NCI-H1417 treated with DMSO at 0.1 percent for 48 hours (cell line): ENCODE data around the gene PHLDA1.

ENCODE experiments used
- DNase-seq: peaks from one replicate; lab custom pipeline; 2025; lab: John Stamatoyannopoulos, UW

The PHLDA1 gene

DNA sequence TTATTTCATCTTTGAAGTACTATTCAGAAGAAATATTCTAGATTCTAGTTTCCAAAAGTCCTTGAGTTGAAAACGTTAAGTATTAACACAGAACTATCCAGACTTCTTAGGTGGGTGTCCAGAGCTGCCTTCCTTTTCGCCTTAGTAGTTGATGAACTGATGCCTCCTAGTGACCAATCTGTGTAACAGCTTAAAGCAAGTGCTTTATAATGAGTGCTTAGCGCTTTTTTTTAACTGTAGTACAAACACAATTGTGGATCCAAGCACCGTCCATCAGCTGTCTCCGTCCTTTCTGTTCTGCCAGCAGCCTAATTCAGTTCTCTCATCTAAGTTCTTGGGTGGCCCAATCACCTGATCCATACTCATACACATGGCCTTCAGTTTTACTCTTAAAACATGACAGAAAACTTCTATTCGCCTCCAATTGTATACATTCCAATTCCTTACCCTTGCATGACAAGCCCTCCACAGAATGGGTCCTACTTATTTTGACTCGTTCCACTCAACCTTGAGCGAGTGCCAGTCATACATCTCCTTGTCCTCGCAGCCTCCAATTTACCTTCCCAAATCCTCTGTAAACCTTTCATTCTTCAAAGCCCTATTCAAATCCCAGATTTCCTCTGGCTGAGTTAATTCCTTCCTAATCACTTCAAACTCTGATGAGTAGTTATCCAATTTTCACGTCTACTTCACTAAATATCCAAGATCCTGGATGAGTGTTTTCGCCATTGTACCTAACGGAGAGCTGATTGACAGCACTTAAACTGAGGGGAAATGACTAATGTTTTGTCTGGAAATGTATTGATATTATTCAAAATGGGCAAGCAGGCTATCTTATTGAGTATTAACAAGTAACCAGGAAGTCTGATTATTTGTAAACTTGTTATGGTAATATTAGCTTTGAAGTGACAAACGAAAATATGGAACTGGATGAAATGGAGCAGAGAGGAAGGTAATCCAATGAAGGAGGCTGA is 5.8 kb upstream of the PHLDA1 start:
- peak; percentile 86 for DNase-seq

DNA sequence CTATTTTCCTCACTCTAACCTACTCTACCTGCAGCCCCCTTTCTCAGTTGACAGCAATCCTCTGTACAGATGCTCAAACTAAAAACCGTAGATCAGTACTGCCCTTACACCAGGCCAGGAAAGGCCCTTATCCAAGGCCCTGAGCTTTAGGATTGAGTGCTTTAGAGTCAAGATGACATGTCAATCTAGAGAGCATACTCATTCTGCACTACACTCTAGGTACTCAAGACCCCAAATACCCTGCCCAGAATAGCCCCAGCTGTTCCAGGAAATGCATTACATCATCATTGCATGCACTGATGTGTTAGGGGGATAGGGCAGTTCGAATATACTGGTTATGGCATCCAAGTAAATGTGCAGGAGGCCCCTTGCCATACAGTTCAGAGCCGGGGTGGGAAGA is 3.5 kb upstream of the PHLDA1 start:
- DNase-seq: no peak

DNA sequence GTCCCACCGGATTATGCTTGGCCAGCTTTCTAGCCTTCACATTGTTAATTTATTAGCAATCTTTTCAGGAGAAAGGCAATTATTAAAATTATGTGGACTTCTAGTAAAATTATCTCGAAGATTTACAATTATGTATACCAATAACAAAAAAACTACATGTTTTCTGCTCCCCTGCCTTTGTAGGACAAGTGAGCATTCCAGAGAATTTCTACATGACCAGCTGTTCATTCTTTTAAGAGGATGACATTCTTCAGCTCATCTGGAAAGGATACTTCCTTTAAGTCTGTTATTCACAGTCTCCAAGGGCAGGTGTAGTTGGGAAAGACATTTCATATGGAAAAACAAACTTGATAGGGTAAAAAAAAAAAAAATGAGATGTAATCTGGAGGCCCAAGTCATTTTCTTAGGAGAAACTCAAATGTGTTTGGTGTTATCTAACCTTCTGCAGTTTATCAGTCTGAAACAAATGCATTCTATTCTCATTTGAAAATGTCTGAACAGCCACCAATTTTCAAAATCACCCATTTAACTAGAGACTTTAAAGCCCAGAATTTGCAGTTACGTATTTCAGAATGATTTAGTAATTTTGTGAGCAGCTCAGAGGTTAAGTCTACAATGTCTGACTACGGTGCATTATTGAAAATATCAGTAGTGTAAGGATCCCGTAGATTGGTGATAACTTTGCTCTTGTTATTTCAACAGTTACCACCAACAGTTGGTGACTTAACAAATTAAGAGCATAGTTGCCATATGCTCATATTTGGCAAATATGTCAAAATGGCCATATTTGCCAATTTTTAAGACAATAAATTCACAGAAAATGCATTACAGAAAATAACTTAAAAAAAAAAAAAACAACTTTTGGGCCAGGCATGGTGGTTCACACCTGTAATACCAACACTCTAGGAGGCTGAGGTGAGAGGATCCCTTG is 1.8 kb upstream of the PHLDA1 start:
- DNase-seq: no peak

DNA sequence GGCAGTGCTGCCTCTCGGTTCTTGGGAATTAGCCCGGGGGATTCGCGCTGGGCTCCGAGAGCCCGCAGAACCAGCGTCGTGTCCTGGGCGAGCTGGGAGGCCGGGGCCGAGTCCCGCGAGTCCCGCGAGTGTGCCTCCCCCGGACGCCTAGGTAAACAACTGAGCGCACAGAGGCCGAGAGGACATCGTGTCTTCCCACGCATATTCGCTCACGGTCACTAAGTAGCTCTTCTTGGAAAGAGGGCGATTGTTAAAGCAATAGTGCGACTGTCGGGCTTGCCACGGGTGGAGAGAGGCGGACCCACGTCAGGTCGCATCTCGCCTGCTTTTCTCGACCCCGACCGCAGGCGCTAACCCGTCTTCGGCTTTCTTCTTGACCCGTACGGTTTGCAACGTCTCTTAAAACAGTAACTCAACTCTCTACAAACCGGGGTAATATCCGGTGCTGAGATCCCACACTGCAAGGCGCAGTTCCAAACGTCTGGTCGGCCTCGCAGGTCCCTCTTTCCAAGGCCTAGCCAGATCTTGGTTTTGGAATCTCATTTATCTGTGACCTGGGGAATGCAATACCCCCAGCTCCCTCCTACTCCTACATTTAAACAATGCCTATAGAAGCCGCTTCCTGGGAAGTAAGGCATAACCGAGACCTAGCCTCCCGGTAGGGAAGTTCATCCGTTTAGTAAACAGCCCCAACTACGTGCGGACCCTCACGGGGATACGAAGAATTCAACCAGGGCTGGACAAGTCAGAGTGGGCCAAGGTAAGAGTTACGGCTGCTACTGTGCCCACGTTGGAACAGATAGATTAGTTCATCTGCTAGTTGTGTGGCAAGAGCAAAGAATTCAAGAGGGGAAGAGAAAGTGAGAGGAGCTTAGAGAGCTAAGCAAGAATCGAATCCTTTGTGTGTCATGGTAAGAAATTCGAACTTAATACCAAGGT is 736 bp upstream of the PHLDA1 start:
- DNase-seq: no peak

DNA sequence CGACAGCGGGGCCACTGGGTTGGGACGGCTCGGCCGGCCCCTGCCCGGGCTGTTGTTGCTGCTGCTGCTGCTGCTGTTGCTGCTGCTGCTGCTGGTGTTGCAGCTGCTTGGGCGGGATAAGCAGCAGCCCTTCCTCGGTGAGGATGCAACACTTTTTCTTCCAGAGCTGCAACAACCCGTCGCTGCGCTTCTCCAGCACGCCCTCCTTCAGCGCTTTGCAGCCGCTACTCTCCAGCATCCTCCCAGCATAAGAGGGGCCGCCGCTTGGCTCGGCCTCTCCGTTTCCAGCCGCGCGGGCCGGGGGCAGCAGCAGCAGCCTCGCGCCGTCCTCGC is 529 bp downstream of the PHLDA1 start:
- no peak for DNase-seq

DNA sequence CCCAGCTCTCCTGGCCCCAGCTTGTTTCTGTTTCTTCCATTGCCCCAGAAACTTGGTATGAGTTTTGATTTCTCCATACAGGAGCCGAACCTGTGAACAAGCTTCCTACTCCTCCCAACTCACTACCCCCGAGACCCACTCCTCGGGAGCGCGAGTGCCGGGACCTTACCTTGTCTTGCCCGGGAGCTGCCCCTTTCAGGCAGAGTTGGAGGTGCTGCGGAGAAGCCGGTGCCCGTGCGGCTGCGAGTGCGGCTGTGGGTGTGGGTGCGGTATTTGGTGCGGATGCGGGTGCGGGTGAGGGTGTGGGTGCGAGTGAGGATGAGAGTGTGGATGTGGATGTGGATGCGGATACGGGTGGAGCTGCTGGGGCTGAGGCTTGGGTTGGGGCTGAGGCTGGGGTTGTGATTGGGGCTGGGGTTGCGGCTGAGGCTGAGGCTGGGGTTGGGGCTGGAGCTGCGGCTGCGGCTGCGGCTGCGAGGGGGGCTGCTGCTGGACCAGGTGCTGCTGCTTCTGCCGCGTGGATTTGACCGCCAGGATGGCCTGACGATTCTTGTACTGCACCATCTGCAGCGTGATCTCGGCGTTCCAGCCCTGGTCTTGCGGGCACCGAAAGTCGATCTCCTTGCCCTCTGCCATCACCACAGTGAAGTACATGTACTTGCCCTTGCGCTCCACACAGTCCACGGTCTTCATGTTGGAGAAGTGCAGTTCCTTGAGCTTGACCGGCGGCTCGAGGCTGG is 1.1 kb downstream of the PHLDA1 start:
- no peak for DNase-seq

DNA sequence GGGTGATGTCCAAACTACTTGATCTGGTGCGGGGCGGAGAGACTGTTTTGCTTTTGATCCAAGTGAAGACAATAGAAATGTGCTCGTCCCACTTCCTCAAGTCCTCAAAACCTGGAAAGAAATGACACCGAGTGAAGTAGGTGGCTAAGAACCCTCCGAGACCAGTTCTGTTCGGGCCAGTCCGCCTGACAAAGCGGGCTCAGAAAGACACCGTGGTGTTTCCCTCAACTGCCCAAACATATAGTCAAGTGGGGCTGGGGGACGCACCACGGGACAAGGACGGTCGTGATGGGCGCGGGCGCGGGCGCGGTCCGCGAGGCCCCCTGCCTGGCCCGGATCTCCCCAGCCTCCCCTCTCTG is 1.6 kb downstream of the PHLDA1 start:
- no peak for DNase-seq

DNA sequence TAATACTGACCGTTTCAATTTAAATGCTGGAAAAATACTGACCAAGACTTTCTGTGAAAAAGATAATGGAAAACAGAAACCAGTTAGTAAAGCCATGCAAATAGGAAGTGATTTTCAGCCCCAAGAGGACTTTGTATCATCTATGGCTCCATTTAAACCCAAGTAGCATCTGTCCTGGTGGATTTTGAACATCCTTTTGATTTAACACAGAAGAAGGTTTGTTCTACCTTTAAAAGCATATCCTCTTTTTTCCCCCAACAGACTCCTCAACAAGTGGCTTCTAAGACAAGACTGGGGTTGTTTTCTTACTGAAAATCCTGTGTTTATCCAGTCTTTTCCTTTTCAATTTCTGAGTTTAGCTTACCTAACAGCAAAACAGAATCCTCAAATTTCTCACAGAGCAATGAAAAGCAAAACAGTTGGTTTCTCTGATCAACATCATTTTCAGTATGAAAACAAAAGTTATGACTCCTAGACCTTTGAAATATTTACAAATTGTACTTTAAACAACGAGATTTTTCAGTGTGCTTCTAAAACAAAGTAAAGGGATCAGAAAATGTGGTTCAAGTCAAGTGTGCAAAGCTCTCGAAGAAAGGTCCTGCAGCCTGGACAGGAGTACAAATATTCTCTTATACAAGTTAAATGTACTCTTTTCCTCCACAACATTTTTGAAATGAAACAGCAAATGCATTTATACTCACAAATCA is 2.9 kb downstream of the PHLDA1 start:
- DNase-seq: no peak

DNA sequence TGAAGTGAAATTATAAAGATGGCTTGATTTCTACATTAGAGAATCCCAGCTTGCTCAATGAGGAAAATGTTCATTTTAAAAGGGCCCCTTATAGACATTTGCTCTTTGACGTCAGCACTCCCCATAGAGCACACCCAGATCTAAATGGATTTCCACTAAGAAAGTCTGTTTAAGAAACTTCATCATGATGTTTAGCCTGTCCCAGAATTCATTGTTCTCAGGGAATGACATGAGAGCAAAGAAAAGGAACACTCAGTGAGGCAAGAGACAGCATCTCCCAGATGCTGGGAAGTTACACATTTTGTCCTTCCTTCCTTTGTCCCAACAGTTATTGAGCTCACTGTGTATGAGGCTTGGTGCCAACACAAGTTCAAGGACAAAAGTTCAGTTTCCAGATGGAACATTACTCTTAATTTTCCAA is 4.9 kb downstream of the PHLDA1 start:
- no peak for DNase-seq

DNA sequence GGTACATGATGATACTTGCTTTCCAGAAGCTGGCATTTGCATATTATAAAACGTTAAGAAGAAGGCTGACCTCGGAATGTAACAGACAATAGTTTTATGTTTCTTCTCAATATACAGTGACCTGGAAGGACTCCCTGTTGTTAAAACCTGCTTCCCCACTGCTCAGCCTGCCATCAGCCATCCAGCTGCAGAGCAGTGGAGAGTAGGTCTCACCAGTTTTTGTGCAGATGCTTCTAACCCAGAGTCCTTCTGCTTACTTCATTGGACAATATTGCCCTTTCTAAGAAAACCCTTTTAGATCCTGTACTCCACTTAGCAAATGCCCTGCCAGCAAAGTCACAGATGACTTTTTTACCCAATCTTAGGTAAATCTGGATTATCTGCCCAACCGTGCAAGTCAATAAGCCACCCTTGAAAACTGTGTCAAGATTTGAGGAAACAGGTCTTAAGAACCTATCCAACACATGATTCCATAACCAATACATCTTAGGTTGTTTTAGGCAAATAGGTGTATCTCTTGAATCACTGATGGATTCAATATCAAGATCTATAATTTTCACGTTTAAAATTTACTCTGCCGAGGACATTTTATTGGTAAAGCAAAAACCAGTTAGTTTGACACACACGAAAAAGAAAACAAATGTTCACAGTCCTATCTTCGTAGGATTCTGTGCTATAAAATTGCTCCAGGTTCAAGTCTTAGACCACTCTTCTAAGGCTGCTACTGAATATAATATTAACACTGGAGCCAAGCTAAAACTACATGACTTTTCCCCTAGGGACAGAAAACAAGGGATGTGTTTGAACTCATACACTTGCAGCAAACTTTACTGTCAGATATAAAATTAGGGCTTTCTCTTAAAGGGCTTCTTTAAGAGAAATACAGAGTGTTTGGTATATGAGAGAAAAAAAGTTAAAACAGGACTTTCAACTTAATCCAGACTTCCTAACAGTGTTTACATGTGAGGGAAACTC is 5.7 kb downstream of the PHLDA1 start:
- DNase-seq: no peak

DNA sequence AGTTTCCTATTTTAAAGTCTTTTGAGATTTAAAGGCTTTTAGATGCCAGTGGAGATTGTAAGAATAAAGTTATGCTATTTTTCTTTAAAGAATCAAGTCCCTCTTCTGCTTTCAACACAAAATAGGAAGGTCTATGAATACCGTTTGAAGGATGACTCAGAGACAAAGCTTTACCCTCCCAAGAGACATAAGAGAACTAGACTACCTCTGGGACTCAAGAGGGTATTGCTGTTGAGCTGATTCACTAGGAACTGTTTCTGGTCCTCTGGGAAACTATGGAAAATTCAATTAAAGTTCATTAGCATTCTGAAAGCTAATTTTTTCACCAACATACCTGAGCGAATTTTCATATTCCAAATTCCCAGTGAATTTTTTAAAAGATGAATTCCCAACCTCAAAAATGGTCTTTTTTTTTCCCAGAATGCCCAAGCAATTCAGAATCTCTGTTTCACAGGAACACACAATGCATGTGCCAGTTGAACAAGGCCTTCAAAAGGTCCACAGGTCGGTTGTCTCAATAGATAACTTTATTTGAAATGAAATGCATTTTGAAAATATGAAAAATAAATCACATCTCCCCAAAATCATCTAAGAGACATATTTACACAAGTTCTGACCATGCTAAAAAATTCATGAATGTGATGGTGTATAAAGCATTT is 6.5 kb downstream of the PHLDA1 start:
- DNase-seq: no peak

DNA sequence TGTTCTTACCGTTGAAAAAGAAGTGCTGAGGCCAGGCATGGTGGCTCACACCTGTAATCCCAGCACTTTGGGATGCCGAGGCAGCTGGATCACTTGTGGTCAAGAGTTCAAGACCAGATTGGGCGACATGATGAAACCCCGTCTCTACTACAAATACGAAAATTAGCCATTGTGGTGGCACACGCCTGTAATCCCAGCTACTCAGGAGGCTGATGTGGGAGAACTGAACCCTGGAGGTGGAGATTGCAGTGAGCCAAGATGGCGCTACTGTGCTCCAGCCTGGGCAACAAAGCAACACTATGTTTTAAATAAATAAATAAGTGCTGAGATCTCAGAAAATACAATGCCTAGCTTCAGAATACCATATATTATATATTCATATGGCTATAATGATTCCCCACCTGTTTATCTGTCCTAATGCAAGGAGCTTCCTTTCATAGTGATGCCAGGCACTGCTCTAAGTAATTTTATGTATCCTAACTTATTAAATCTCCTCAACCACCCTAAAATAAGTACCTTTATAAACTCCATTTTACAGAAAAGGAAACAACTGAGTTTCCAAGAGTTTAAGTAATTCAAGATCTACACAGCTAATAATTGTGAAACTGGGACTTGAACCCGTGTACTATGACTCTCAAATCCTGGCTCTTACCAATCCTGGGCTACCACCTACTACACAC is 7.3 kb downstream of the PHLDA1 start:
- no peak for DNase-seq

DNA sequence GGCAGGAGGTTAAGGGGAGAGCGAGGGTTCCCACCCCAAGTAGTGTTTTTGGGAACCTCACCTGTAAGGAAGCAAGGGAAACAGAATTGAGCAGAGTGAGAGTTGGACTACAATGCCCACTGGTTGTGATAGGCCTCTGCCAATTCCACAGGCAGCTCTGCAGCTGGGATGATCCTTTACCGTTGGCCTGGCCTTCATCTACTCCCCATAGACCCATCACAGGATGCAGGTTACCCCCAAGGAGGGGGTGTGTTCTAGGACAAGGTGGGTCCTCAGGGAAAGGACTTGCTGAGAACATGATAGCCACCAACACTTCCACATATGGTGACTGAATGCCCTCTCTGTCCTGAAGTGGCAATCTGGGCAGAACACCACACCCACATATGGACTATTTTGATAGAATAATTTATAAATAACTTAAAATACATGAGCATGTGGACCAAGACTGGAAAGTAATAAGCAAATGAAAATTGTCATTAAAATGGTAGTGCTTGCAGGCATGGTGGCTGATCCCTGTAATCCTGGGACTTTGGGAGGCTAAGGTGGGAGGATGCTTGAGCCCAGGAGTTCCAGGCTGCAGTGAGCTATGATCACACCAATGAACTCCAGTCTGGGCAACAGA is 8.4 kb downstream of the PHLDA1 start:
- DNase-seq: no peak

DNA sequence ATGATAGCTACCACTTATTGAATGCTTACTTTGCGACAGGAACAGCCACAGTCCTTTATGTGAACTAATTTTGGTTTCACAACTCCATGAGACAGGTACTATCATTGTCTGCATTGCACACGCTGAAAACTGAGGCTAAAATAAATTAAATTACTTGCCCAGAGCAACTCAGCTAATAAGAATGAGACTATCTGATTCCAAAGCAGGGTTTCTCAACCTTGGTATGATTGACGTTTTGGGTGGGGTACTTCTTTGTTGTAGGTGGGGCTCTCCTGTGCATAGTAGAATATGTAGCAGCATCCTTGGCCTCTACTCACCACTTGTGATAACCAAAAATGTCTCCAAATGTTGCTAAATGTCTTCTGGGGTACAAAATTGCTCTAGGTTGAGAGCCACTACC is 9.1 kb downstream of the PHLDA1 start:
- no peak for DNase-seq

DNA sequence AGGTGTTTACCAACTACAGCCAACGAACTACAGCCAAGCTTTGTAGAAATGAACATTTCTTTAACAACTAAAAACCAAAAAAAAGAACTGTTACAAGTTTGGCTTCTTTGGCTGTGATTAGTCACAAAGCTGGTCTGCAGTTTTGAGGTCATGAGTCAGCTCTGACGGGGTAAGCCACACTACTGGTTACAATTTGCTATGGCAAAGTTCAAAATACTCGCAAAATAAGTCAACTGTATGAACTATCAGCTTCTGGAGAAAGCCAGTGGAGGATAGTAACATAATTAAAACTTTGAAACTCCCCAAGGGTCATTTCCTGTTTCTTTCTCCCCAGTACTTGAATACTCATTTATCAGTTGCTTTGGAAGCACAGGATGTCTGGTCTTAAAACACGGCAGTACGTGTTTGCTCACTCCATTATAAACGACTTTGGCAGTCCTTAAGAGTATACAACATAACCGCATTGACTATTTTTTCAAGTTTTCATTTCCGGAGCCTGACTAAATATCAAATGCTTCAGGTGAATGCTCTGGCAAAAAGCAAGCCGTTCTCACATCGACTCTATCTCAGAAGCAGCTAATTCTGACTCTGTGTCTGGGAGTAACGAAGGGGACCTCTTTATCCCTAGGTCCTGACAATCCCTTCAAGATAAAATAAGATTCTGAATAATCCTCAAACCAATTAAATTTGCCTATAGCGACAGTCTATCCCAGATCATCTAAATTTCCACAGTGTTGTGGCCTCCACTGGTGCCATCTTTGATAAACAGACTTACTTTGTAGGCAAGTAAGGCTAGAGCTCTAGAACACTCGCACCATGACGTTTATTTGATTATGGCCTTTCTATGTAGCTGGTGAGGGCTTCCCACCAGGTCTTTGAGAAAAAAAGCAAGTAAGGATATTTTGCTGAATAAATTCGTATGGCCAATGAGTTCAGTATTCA is 10.6 kb downstream of the PHLDA1 start:
- no peak for DNase-seq

DNA sequence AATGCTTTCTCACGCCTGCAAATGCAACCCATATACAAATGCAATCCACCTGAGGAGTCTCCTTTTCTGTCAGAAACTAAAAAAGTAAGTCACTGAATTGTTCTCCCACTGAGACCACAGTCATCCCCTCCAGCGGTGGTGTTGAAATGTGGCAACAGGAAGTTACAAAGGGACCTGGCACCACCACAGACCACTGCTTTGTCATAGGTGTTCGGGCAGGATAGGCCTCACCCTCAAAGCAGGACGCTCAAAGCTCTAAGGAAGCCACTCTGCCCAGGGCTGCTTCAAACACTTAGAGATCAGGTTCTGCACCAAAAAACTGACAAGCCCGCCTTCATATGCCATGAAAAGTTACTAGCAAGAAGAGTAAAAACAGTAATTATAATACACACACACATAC is 11.3 kb downstream of the PHLDA1 start:
- no peak for DNase-seq

DNA sequence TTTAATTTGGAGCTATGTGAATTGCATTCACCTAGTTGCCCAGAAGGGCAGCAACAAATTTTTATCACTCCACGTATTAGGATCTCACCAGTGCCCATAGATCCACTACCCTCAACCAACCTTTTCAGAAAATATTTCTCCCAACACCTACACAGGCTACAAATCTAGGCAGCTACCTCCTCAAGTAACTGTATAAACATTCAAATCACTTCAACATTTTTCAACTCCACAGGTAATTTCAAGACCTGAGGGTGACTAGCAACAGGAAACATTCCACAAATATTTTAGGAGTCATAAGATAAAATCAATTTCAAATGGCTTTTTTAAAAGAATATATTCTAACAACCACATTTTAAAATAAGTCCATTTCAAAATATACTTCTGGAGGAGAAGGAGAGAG is 12.9 kb downstream of the PHLDA1 start:
- no peak for DNase-seq
